ENCODE results near the gene DYNC1H1. TPM values are rescaled to one million over a fixed set of nuclear protein-coding genes. Genes with fewer than 3 reads are reported as not detected.

DYNC1H1 gene
- polyA plus RNA-seq, 1 donor from 2014 or later = 298 TPM

- H3K27ac ChIP-seq (ENCODE audit: low read length) = no peak overlapping the region
- no peaks in the 10 kb centered on the region for H3F3A ChIP-seq (ENCODE audit: insufficient read depth, low read length, poor library complexity, severe bottlenecking)
- H3K9ac ChIP-seq (ENCODE audit: low read length) = no peak overlapping the region
- H3K27me3 ChIP-seq (ENCODE audit: insufficient read depth, low read depth, low read length) = no peaks in the 10 kb centered on the region
- H3K9me2 ChIP-seq (ENCODE audit: insufficient read depth, low read length) = no peaks in the 10 kb centered on the region
- no peak overlapping the region for H3K4me3 ChIP-seq (ENCODE audit: low read length)
- H2AFZ ChIP-seq (ENCODE audit: low read depth, low read length) = no peak overlapping the region
- H4K20me1 ChIP-seq (ENCODE audit: insufficient read depth) = no peaks in the 10 kb centered on the region
- TF ChIP-seq CTCF (IDR thresholded peaks at IDR 0.05; ENCODE audit: poor library complexity, severe bottlenecking) = no peak
- TF ChIP-seq POLR2AphosphoS5 (IDR thresholded peaks at IDR 0.05) = no peak
- TF ChIP-seq REST (IDR thresholded peaks at IDR 0.05; ENCODE audit: borderline replicate concordance) = no peak
- TF ChIP-seq MXI1 (conservative IDR thresholded peaks at IDR 0.05; ENCODE audit: poor library complexity, severe bottlenecking) = no peak
- no peak for TF ChIP-seq TAF1 (IDR thresholded peaks at IDR 0.05; ENCODE audit: low read depth)
- no peak for TF ChIP-seq EP300 (conservative IDR thresholded peaks at IDR 0.05; ENCODE audit: poor library complexity, severe bottlenecking)
- TF ChIP-seq EZH2 (IDR thresholded peaks at IDR 0.05; ENCODE audit: borderline replicate concordance, insufficient read depth, low read length, poor library complexity, severe bottlenecking) = no peak
- no peak for TF ChIP-seq RAD21 (conservative IDR thresholded peaks at IDR 0.05)
- TF ChIP-seq SMC3 (conservative IDR thresholded peaks at IDR 0.05; ENCODE audit: poor library complexity) = no peak
- H3K36me3 ChIP-seq (ENCODE audit: insufficient read depth, low read length) = no peaks in the 10 kb centered on the region
- no peak overlapping the region for H3K4me2 ChIP-seq (ENCODE audit: low read length)
- no peaks in the 10 kb centered on the region for H3K9me3 ChIP-seq (ENCODE audit: low read length)
- no peaks in the 10 kb centered on the region for H3K79me2 ChIP-seq (replicated peaks; ENCODE audit: insufficient read depth, low read length)
Observed at GRCh38 chr14:102105369-102105768, 141.0 kb downstream of the DYNC1H1 start.

Small RNA genes lying within 50 kb of the gene (small RNA-seq; reads per million reads assigned to genes)
- gene AL118558.2 (0 reads per million in 3 experiments), gene RN7SL472P (0 reads per million in 3 experiments)

Other genes with a start within 250 kb of the DYNC1H1 start
- gene PPP2R5C, start 202.9 kb upstream of the DYNC1H1 start, polyA plus RNA-seq = 108 and 111 TPM in 2 replicates
- 206 and 232 TPM in 2 replicates for gene HSP90AA1, start 122.5 kb downstream of the DYNC1H1 start, polyA plus RNA-seq
- 26.3 and 28.6 TPM in 2 replicates for gene WDR20, start 175.3 kb downstream of the DYNC1H1 start, polyA plus RNA-seq